ENCODE results near the gene TMC6.
"Not testable (repeated sequence)": the region's sequence is repeated elsewhere in the genome, so short reads cannot be mapped to it uniquely, and the experiment has no call there.

The TMC6 gene

GRCh38 chr17:78086740-78087139 lies 41.8 kb downstream of the TMC6 start:
- Histone ChIP-seq H3K9me3 (ENCODE audit: low read depth, low read length) (no peaks in the 10 kb centered on the region), H3K9ac (ENCODE audit: insufficient read length) (no peak overlapping the region), H3K36me3 (ENCODE audit: insufficient read depth, low read length) (peaks cover 25% of the 10 kb centered on the region)

GRCh38 chr17:78082988-78083387 lies 45.6 kb downstream of the TMC6 start:
- no peak for TF ChIP-seq FOXP2 (optimal IDR thresholded peaks at IDR 0.05; ENCODE audit: control extremely low read depth, extremely low read length, insufficient read depth)
- TF ChIP-seq EZH2 (IDR thresholded peaks at IDR 0.05): no peak
- no peak for TF ChIP-seq POLR2AphosphoS5 (IDR thresholded peaks at IDR 0.05; ENCODE audit: borderline replicate concordance, low read depth, low read length)
- DNase-seq (ENCODE audit: low read depth, low spot score): no peak
- Histone ChIP-seq H3K9ac (ENCODE audit: insufficient read length) (no peak overlapping the region), H3K36me3 (ENCODE audit: insufficient read depth, low read length) (peaks cover 18% of the 10 kb centered on the region), H3K4me3 (no peak overlapping the region), H3K27ac (no peak overlapping the region), H3K9me3 (ENCODE audit: low read depth, low read length) (no peaks in the 10 kb centered on the region)

More at GRCh38 chr17:78086740-78087139, 41.8 kb downstream of the TMC6 start:
- Histone ChIP-seq H3K4me3 (no peak overlapping the region), H3K27ac (no peak overlapping the region)
- no peak for DNase-seq (ENCODE audit: low read depth, low spot score)
- TF ChIP-seq POLR2AphosphoS5 (IDR thresholded peaks at IDR 0.05; ENCODE audit: borderline replicate concordance, low read depth, low read length) (no peak), FOXP2 (optimal IDR thresholded peaks at IDR 0.05; ENCODE audit: control extremely low read depth, extremely low read length, insufficient read depth) (no peak), EZH2 (IDR thresholded peaks at IDR 0.05) (no peak)

- H3K27ac ChIP-seq; DNase-seq (ENCODE audit: low read depth, low spot score); H3K4me3 ChIP-seq; H3K9ac ChIP-seq (ENCODE audit: insufficient read length); H3K9me3 ChIP-seq (ENCODE audit: low read depth, low read length): not testable (repeated sequence)
- H3K36me3 ChIP-seq (ENCODE audit: insufficient read depth, low read length): peaks cover 18% of the 10 kb centered on the region
Measured at GRCh38 chr17:78082355-78082872, 46.1 kb downstream of the TMC6 start.

DNA sequence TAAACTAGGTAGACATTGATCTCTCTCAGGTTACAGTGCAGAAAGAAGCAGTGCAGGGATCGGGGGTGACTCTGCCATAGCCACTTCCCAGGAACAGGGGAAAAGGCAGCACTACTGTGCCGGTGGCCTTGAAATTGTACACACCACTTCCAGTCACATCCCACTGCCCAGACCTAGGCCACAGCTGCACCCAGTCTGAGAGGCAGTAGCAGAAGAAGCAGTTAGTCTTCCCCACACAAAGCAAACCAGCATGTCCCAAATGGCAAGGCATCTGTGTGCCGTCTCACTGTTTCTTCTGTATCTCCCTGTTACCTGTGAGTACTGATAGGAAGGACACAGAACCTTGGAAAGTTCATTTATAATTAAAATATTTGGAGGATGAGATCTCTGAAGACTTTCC lies 47.0 kb downstream of the TMC6 start:
- no peak for DNase-seq (ENCODE audit: low read depth, low spot score)
- no peak overlapping the region for H3K9ac ChIP-seq (ENCODE audit: insufficient read length)
- H3K36me3 ChIP-seq (ENCODE audit: insufficient read depth, low read length): peaks cover 14% of the 10 kb centered on the region; the same call in 1 of the 2 replicates
- TF ChIP-seq EZH2 (IDR thresholded peaks at IDR 0.05) (no peak), FOXP2 (optimal IDR thresholded peaks at IDR 0.05; ENCODE audit: control extremely low read depth, extremely low read length, insufficient read depth) (no peak), POLR2AphosphoS5 (IDR thresholded peaks at IDR 0.05; ENCODE audit: borderline replicate concordance, low read depth, low read length) (no peak)
- H3K9me3 ChIP-seq (ENCODE audit: low read depth, low read length): no peaks in the 10 kb centered on the region
- H3K27ac ChIP-seq: no peak overlapping the region
- H3K4me3 ChIP-seq: no peak overlapping the region

DNA sequence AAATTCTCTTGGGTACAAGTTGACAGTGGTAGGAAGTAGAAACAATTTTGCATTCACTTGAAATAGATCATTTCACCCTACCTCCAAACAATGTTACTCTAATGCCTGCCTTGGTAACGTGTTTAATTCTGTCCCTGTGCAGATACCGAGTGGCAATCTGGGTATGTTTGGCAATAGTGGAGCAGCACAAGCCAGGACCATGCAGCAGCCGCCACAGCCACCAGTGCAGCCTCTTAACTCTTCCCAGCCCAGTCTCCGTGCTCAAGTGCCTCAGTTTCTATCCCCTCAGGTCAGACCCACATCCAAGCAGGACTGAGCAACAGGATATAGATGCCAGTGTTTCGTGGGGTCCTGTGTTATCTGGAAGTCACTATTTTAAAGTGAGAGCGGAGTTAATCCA lies 49.3 kb downstream of the TMC6 start:
- Histone ChIP-seq H3K27ac (no peak overlapping the region), H3K4me3 (no peak overlapping the region), H3K9ac (ENCODE audit: insufficient read length) (no peak overlapping the region), H3K36me3 (ENCODE audit: insufficient read depth, low read length) (peaks cover 24% of the 10 kb centered on the region), H3K9me3 (ENCODE audit: low read depth, low read length) (no peaks in the 10 kb centered on the region)
- no peak for DNase-seq (ENCODE audit: low read depth, low spot score)
- TF ChIP-seq EZH2 (IDR thresholded peaks at IDR 0.05) (no peak), FOXP2 (optimal IDR thresholded peaks at IDR 0.05; ENCODE audit: control extremely low read depth, extremely low read length, insufficient read depth) (no peak), POLR2AphosphoS5 (IDR thresholded peaks at IDR 0.05; ENCODE audit: borderline replicate concordance, low read depth, low read length) (no peak)

GRCh38 chr17:78075545-78075944 lies 53.0 kb downstream of the TMC6 start:
- no peak for DNase-seq (ENCODE audit: low read depth, low spot score)
- peaks cover 53% of the 10 kb centered on the region for H3K36me3 ChIP-seq (ENCODE audit: insufficient read depth, low read length)
- TF ChIP-seq POLR2AphosphoS5 (IDR thresholded peaks at IDR 0.05; ENCODE audit: borderline replicate concordance, low read depth, low read length) (no peak), FOXP2 (optimal IDR thresholded peaks at IDR 0.05; ENCODE audit: control extremely low read depth, extremely low read length, insufficient read depth) (no peak), EZH2 (IDR thresholded peaks at IDR 0.05) (no peak)
- H3K9me3 ChIP-seq (ENCODE audit: low read depth, low read length): no peaks in the 10 kb centered on the region
- H3K4me3 ChIP-seq: no peak overlapping the region
- H3K9ac ChIP-seq (ENCODE audit: insufficient read length): no peak overlapping the region
- no peak overlapping the region for H3K27ac ChIP-seq

- peaks cover 53% of the 10 kb centered on the region for H3K36me3 ChIP-seq (ENCODE audit: insufficient read depth, low read length)
- DNase-seq (ENCODE audit: low read depth, low spot score): no peak
- H3K9ac ChIP-seq (ENCODE audit: insufficient read length): no peak overlapping the region
- no peak overlapping the region for H3K27ac ChIP-seq
- H3K4me3 ChIP-seq: no peak overlapping the region
- H3K9me3 ChIP-seq (ENCODE audit: low read depth, low read length): no peaks in the 10 kb centered on the region
- TF ChIP-seq FOXP2 (optimal IDR thresholded peaks at IDR 0.05; ENCODE audit: control extremely low read depth, extremely low read length, insufficient read depth): no peak
- no peak for TF ChIP-seq POLR2AphosphoS5 (IDR thresholded peaks at IDR 0.05; ENCODE audit: borderline replicate concordance, low read depth, low read length)
- TF ChIP-seq EZH2 (IDR thresholded peaks at IDR 0.05): no peak
Measured at GRCh38 chr17:78075011-78075410, 53.5 kb downstream of the TMC6 start.

DNA sequence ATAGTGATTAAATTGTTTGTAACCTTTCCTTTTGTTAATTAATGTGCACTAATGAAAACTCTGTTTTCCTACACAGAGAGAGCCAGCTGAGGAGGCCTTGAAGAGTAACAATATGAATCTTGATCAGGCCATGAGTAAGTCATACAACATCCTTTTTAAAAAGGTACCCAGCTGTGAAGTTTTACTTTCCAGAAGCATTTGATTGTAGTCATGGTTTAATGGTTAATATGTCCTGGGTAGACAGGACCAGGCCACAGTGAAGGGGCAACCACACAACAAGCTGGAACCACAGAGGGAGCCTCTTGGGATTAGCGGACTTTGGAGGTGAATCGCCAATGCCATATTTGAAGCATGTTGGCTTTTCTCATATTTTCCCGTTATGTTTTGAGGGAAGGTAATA lies 55.6 kb downstream of the TMC6 start:
- Histone ChIP-seq H3K27ac (no peak overlapping the region), H3K9ac (ENCODE audit: insufficient read length) (no peak overlapping the region), H3K4me3 (no peak overlapping the region), H3K36me3 (ENCODE audit: insufficient read depth, low read length) (peaks cover 50% of the 10 kb centered on the region), H3K9me3 (ENCODE audit: low read depth, low read length) (no peaks in the 10 kb centered on the region)
- DNase-seq (ENCODE audit: low read depth, low spot score): no peak
- no peak for TF ChIP-seq EZH2 (IDR thresholded peaks at IDR 0.05)
- TF ChIP-seq POLR2AphosphoS5 (IDR thresholded peaks at IDR 0.05; ENCODE audit: borderline replicate concordance, low read depth, low read length): no peak

DNA sequence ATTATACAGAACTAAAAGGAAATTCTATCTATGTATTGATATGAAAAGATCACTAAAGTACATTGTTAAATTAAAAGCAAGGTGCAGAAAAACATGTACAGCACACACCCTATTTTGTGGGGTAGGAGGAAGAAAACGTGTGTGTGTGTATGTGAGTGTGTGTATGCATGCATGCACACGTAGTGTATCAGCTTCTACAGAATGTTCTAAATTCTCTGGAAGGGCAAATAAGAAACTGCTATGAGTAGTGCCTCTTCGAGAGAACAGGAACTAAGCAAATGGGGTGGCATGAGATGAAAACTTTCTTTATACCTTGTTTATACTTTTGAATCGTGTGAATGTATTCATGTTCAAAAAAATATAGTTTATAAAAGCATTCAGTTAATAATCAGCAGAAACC lies 58.9 kb downstream of the TMC6 start:
- TF ChIP-seq FOXP2 (optimal IDR thresholded peaks at IDR 0.05; ENCODE audit: control extremely low read depth, extremely low read length, insufficient read depth) (no peak), EZH2 (IDR thresholded peaks at IDR 0.05) (no peak), POLR2AphosphoS5 (IDR thresholded peaks at IDR 0.05; ENCODE audit: borderline replicate concordance, low read depth, low read length) (no peak)
- Histone ChIP-seq H3K9me3 (ENCODE audit: low read depth, low read length) (no peaks in the 10 kb centered on the region), H3K27ac (no peak overlapping the region), H3K9ac (ENCODE audit: insufficient read length) (no peak overlapping the region), H3K4me3 (no peak overlapping the region), H3K36me3 (ENCODE audit: insufficient read depth, low read length) (peaks cover 33% of the 10 kb centered on the region)
- DNase-seq (ENCODE audit: low read depth, low spot score): no peak

DNA sequence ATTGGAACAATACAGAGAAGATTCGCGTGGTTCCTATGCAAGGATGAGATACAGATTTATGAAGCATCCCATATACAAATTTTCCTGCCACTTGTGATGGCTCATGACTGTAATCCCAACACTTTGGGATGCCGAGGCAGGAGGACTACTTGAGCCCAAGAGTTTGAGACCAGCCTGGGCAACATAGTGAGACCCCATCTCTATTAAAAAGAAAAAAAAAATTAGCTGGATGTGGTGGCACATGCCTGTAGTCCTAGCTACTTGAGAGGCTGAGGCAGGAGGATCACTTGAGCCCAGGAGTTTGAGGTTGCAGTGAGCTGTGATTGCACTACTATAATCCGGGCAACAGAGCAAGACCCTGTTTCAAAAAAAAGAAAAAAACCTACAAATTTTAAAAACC lies 61.6 kb downstream of the TMC6 start:
- H3K36me3 ChIP-seq (ENCODE audit: insufficient read depth, low read length); H3K27ac ChIP-seq; H3K9ac ChIP-seq (ENCODE audit: insufficient read length); DNase-seq (ENCODE audit: low read depth, low spot score); H3K9me3 ChIP-seq (ENCODE audit: low read depth, low read length); H3K4me3 ChIP-seq: not testable (repeated sequence)
